PFSK-1 (cell line): ENCODE measurements around the gene PPFIBP1.

Experiments
- POLR2AphosphoS5 ChIP-seq: IDR thresholded peaks from 2 replicates; pipeline ENCODE4 v1.6.1; 2012; ENCODE audit warnings: low read depth, mild to moderate bottlenecking, control low read depth, low read length, moderate library complexity
- SIN3A ChIP-seq: IDR thresholded peaks from 2 replicates; pipeline ENCODE4 v1.6.1; 2012; ENCODE audit warnings: mild to moderate bottlenecking, low read length, moderate library complexity, borderline replicate concordance; ENCODE audit not compliant: insufficient read depth
- TAF1 ChIP-seq: IDR thresholded peaks from 2 replicates; pipeline ENCODE4 v1.6.1; 2012; ENCODE audit warnings: low read length, control low read depth, borderline replicate concordance; ENCODE audit not compliant: insufficient read depth
- TF ChIP-seq, protein P1 (sequence below), 2 experiments: IDR thresholded peaks; 2 replicates each; pipeline versions ENCODE4 v1.6.1 to v1.8.0; 2011 to 2012; ENCODE audit warnings: low read depth in 2 of 2, low read length in 2 of 2, control low read depth in 1 of 2, inconsistent platforms in 1 of 2, mild to moderate bottlenecking in 1 of 2, moderate library complexity in 1 of 2; ENCODE audit not compliant: insufficient read depth in 1 of 2

DNA sequence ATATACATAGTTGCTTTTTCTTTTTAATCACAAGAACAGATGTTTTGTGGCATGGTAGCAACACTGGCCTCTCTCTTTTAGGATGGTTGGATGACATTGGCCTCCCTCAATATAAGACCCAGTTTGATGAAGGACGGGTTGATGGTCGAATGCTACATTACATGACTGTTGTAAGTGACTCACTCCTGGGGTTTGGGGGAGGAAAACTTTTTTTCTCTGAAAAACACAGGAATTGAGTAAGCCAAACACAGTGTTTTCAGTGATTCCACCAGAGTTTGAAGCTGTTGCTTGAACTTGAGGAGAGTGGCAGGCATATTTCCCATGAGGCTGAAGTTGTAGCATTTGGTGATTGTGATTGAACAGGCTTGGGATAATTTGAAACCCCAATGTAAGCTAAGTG is 158.5 kb downstream of the PPFIBP1 start:
- TF ChIP-seq POLR2AphosphoS5 (no peak), TAF1 (no peak), SIN3A (no peak)
- TF ChIP-seq, protein P1, sequence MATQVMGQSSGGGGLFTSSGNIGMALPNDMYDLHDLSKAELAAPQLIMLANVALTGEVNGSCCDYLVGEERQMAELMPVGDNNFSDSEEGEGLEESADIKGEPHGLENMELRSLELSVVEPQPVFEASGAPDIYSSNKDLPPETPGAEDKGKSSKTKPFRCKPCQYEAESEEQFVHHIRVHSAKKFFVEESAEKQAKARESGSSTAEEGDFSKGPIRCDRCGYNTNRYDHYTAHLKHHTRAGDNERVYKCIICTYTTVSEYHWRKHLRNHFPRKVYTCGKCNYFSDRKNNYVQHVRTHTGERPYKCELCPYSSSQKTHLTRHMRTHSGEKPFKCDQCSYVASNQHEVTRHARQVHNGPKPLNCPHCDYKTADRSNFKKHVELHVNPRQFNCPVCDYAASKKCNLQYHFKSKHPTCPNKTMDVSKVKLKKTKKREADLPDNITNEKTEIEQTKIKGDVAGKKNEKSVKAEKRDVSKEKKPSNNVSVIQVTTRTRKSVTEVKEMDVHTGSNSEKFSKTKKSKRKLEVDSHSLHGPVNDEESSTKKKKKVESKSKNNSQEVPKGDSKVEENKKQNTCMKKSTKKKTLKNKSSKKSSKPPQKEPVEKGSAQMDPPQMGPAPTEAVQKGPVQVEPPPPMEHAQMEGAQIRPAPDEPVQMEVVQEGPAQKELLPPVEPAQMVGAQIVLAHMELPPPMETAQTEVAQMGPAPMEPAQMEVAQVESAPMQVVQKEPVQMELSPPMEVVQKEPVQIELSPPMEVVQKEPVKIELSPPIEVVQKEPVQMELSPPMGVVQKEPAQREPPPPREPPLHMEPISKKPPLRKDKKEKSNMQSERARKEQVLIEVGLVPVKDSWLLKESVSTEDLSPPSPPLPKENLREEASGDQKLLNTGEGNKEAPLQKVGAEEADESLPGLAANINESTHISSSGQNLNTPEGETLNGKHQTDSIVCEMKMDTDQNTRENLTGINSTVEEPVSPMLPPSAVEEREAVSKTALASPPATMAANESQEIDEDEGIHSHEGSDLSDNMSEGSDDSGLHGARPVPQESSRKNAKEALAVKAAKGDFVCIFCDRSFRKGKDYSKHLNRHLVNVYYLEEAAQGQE (IDR thresholded peaks at IDR 0.05; ENCODE audit: insufficient read depth in 1 of 2, low read depth in 2 of 2, low read length in 2 of 2), result no peak
